Activated naive CD8-positive, alpha-beta T cell treated with anti-CD3 and anti-CD28 coated beads for 36 hours (primary cell): Measurements from ENCODE around the gene NAA38. TPM values are rescaled to one million over a fixed set of nuclear protein-coding genes. Genes with fewer than 3 reads are reported as not detected.
A peak's percentile ranks its signal among the peaks of the same experiment; 100 is the strongest.

Source experiments
- DNase-seq: peaks from one replicate; pipeline ENCODE4 v3.0.0; 2021
- H3K27ac Mint-ChIP-seq: one replicate; pipeline ENCODE4 v1.8.0; 2022; ENCODE audit warnings: mild to moderate bottlenecking, moderate library complexity, mixed read lengths
- H3K27me3 Mint-ChIP-seq: one replicate; pipeline ENCODE4 v1.8.0; 2022; ENCODE audit warnings: mild to moderate bottlenecking, mixed read lengths
- H3K36me3 Mint-ChIP-seq: one replicate; pipeline ENCODE4 v1.8.0; 2021; ENCODE audit warnings: mild to moderate bottlenecking, mixed read lengths
- H3K4me1 Mint-ChIP-seq: one replicate; pipeline ENCODE4 v1.8.0; 2021; ENCODE audit warnings: mixed read lengths
- H3K4me3 Mint-ChIP-seq: one replicate; pipeline ENCODE4 v1.8.0; 2022; ENCODE audit warnings: mild to moderate bottlenecking, moderate library complexity, mixed read lengths
- H3K9me3 Mint-ChIP-seq: one replicate; pipeline ENCODE4 v1.8.0; 2022; ENCODE audit warnings: mixed read lengths
- total RNA-seq, 2 experiments: library from RNA; stranded (reverse); gene quantifications; one replicate each; pipeline ENCODE4 v1.2.3, GENCODE V29; 2021

The NAA38 gene
- total RNA-seq: 10 to 100 TPM; 65.2 to 66.6 TPM

- H3K27me3 Mint-ChIP-seq: no peaks in the 10 kb centered on the region
- no peak within 1 kb of the TSS for H3K4me3 Mint-ChIP-seq
- H3K27ac Mint-ChIP-seq: no peak within 1 kb of the TSS
- peaks cover 27% of the 10 kb centered on the region for H3K4me1 Mint-ChIP-seq
- H3K9me3 Mint-ChIP-seq: no peaks in the 10 kb centered on the region
- peaks cover 12% of the 10 kb centered on the region for H3K36me3 Mint-ChIP-seq
- peak; percentile 93 for DNase-seq
Measured at GRCh38 chr17:7856811-7857712, at the start of gene NAA38. Gene NAA38, minus strand, starts transcription at chr17:7857559. Its CDS starts 96 bp downstream, at chr17:7857463.

- H3K9me3 Mint-ChIP-seq: no peaks in the 10 kb centered on the region
- H3K4me3 Mint-ChIP-seq: no peak overlapping the region
- H3K27ac Mint-ChIP-seq: no peak overlapping the region
- H3K36me3 Mint-ChIP-seq: peaks cover 22% of the 10 kb centered on the region
- H3K27me3 Mint-ChIP-seq: no peaks in the 10 kb centered on the region
- H3K4me1 Mint-ChIP-seq: no peaks in the 10 kb centered on the region
- no peak for DNase-seq
Measured at GRCh38 chr17:7903154-7904103, 46.1 kb upstream of the NAA38 start.

GRCh38 chr17:7897773-7898172 lies 40.4 kb upstream of the NAA38 start:
- Mint-ChIP-seq H3K9me3 (no peaks in the 10 kb centered on the region), H3K27me3 (no peaks in the 10 kb centered on the region), H3K4me3 (no peak overlapping the region), H3K4me1 (peaks cover 4% of the 10 kb centered on the region), H3K36me3 (peaks cover 38% of the 10 kb centered on the region), H3K27ac (peak overlapping the region; percentile 12)
- DNase-seq: no peak

GRCh38 chr17:7897090-7897489 lies 39.7 kb upstream of the NAA38 start:
- no peak overlapping the region for H3K4me3 Mint-ChIP-seq
- peaks cover 34% of the 10 kb centered on the region for H3K36me3 Mint-ChIP-seq
- H3K27me3 Mint-ChIP-seq: no peaks in the 10 kb centered on the region
- peaks cover 4% of the 10 kb centered on the region for H3K4me1 Mint-ChIP-seq
- no peaks in the 10 kb centered on the region for H3K9me3 Mint-ChIP-seq
- H3K27ac Mint-ChIP-seq: no peak overlapping the region
- no peak for DNase-seq

GRCh38 chr17:7894866-7895265 lies 37.5 kb upstream of the NAA38 start:
- Mint-ChIP-seq H3K27me3 (no peaks in the 10 kb centered on the region), H3K27ac (peak overlapping the region; percentile 40), H3K36me3 (peaks cover 29% of the 10 kb centered on the region), H3K4me3 (no peak overlapping the region), H3K4me1 (peaks cover 4% of the 10 kb centered on the region), H3K9me3 (no peaks in the 10 kb centered on the region)
- no peak for DNase-seq

- Mint-ChIP-seq H3K27me3 (no peaks in the 10 kb centered on the region), H3K27ac (peak overlapping the region; percentile 40), H3K9me3 (no peaks in the 10 kb centered on the region), H3K4me3 (no peak overlapping the region), H3K36me3 (peaks cover 32% of the 10 kb centered on the region), H3K4me1 (peaks cover 4% of the 10 kb centered on the region)
- no peak for DNase-seq
Measured at GRCh38 chr17:7894226-7894625, 36.9 kb upstream of the NAA38 start.

- Mint-ChIP-seq H3K36me3 (peaks cover 29% of the 10 kb centered on the region), H3K4me1 (peaks cover 4% of the 10 kb centered on the region), H3K27me3 (no peaks in the 10 kb centered on the region), H3K27ac (peak overlapping the region; percentile 40), H3K9me3 (no peaks in the 10 kb centered on the region), H3K4me3 (no peak overlapping the region)
- DNase-seq: no peak
Measured at GRCh38 chr17:7893187-7893880, 36.0 kb upstream of the NAA38 start.

GRCh38 chr17:7889166-7889955 lies 32.0 kb upstream of the NAA38 start:
- Mint-ChIP-seq H3K4me3 (no peak overlapping the region), H3K36me3 (peaks cover 21% of the 10 kb centered on the region), H3K27ac (no peak overlapping the region), H3K27me3 (no peaks in the 10 kb centered on the region), H3K4me1 (no peaks in the 10 kb centered on the region), H3K9me3 (no peaks in the 10 kb centered on the region)
- DNase-seq: peak; percentile 47

GRCh38 chr17:7888184-7888920 lies 31.0 kb upstream of the NAA38 start, which contains the start of gene CHD3:
Gene CHD3, plus strand, starts transcription at chr17:7888789. Its CDS starts 212 bp downstream, at chr17:7889001.
- Mint-ChIP-seq H3K27me3 (no peaks in the 10 kb centered on the region), H3K4me1 (no peaks in the 10 kb centered on the region), H3K9me3 (no peaks in the 10 kb centered on the region), H3K4me3 (no peak within 1 kb of the TSS), H3K36me3 (peaks cover 18% of the 10 kb centered on the region), H3K27ac (no peak within 1 kb of the TSS)
- peak; percentile 63 for DNase-seq

GRCh38 chr17:7887482-7888183 lies 30.3 kb upstream of the NAA38 start:
- peak; percentile 86 for DNase-seq
- Mint-ChIP-seq H3K4me1 (no peaks in the 10 kb centered on the region), H3K27me3 (no peaks in the 10 kb centered on the region), H3K9me3 (no peaks in the 10 kb centered on the region), H3K27ac (no peak overlapping the region), H3K4me3 (no peak overlapping the region), H3K36me3 (peaks cover 16% of the 10 kb centered on the region)

GRCh38 chr17:7887038-7887481 lies 29.7 kb upstream of the NAA38 start:
- Mint-ChIP-seq H3K27ac (no peak overlapping the region), H3K27me3 (no peaks in the 10 kb centered on the region), H3K4me3 (no peak overlapping the region), H3K9me3 (no peaks in the 10 kb centered on the region), H3K36me3 (peaks cover 16% of the 10 kb centered on the region), H3K4me1 (no peaks in the 10 kb centered on the region)
- DNase-seq: no peak

GRCh38 chr17:7886227-7887037 lies 29.1 kb upstream of the NAA38 start:
- H3K9me3 Mint-ChIP-seq: no peaks in the 10 kb centered on the region
- H3K4me1 Mint-ChIP-seq: no peaks in the 10 kb centered on the region
- peak; percentile 65 for DNase-seq
- H3K36me3 Mint-ChIP-seq: peaks cover 16% of the 10 kb centered on the region
- H3K4me3 Mint-ChIP-seq: no peak overlapping the region
- no peak overlapping the region for H3K27ac Mint-ChIP-seq
- H3K27me3 Mint-ChIP-seq: no peaks in the 10 kb centered on the region
